ENCODE results near the gene MAPKAPK2.

Gene MAPKAPK2

DNA sequence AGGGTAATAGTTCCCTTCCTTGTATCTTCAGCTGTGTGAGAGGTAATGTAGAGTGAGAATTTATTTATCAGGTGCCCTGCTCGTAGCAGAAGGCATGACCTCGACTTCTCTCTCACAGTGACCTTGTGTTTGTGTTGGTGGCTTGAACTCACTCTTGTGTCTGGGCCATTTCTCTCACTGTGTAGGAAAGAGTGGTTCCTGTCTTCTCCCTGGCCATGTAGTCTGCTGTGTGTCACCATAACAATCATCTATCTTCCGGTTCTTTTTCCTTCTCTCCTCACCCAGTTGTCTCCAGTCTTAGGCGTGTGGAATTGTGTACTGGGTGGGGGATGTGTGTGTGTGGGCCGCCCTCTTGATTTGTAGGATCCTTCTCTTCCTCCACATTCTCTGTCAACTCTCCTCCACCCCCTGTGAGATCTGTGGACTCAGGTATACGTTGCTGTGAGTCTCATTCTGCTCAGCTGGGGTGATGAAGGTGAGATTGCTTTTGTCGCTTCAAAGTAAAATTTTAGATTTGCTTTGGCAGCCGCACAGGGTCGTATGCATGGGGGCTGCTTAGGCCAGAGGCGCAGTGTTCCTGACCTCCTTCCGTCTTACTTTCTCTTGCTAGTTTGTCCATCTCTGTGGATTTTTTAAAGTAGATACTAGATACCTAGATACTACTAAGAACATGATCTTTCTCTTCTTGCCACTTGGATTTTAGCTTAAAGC is 31.6 kb downstream of the MAPKAPK2 start:
- Histone ChIP-seq H3K27ac (ENCODE audit: low read length) (no peak overlapping the region), H3K4me3 (ENCODE audit: low read length) (no peak overlapping the region), H3K4me1 (ENCODE audit: control insufficient read depth, low read depth, low read length) (no peaks in the 10 kb centered on the region), H3K27me3 (ENCODE audit: control insufficient read depth, insufficient read depth, low read length) (no peaks in the 10 kb centered on the region), H3K9ac (ENCODE audit: low read length) (no peak overlapping the region), H3K36me3 (ENCODE audit: control insufficient read depth, low read depth, low read length) (no peaks in the 10 kb centered on the region), H3K9me3 (ENCODE audit: control insufficient read depth, low read depth, low read length) (no peaks in the 10 kb centered on the region)

DNA sequence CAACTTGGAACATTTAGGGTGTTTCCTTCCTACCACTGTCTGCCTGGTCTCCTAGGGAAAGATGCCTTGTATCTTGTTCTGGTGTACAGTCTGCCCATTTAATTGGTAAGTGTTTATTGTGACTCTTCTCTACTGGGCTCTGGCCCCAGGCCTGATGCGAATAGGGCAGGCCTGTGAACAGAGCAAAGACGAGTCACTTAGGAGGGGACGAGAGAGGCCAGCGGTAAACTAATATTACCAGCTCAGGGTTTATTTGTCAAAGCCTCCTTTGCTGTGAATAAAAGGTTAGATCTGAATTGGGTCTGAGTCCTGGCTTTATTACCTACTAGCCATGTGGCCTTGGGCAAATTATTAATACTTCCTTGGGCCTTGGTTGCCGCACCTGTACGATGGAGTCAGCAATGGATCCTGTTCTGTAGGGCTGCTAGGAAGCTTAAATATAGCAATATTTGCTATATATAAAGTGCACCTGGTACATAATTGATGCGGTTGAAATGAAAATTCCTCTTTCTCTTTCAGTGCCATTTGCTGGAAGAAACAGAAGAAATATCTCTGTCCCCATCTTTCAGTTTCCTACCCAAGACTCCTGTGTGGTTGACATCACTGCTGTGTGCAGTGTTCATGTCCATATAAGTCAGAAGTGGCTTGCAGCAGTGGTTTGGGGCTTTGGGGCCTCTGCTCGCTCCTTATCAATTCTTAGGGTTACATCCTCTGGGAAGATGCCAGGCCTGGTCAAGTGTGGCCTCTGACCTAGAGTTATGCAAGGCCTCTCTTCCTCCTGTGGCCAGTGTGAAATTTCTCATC is 32.4 kb downstream of the MAPKAPK2 start:
- no peaks in the 10 kb centered on the region for H3K36me3 ChIP-seq (ENCODE audit: control insufficient read depth, low read depth, low read length)
- H3K9me3 ChIP-seq (ENCODE audit: control insufficient read depth, low read depth, low read length): no peaks in the 10 kb centered on the region
- no peak overlapping the region for H3K27ac ChIP-seq (ENCODE audit: low read length)
- no peak overlapping the region for H3K9ac ChIP-seq (ENCODE audit: low read length)
- no peaks in the 10 kb centered on the region for H3K27me3 ChIP-seq (ENCODE audit: control insufficient read depth, insufficient read depth, low read length)
- H3K4me3 ChIP-seq (ENCODE audit: low read length): no peak overlapping the region
- H3K4me1 ChIP-seq (ENCODE audit: control insufficient read depth, low read depth, low read length): no peaks in the 10 kb centered on the region

DNA sequence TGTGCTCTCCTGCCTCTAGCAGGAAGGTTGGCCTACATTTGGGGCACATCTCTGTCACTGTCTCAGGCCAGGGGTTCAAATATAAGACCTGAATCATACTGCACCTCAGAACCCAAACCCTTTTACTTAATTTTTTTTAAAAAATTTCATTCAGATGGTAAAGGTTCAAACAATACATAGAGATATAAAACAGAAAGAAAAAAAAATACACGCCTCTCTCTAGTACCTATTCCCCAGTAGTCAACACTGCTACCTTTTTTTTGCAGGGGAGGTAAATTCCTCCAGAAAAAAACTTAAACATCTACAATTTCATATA is 32.9 kb downstream of the MAPKAPK2 start:
- Histone ChIP-seq H3K36me3 (ENCODE audit: control insufficient read depth, low read depth, low read length) (no peaks in the 10 kb centered on the region), H3K27ac (ENCODE audit: low read length) (no peak overlapping the region), H3K9ac (ENCODE audit: low read length) (no peak overlapping the region), H3K4me1 (ENCODE audit: control insufficient read depth, low read depth, low read length) (no peaks in the 10 kb centered on the region), H3K9me3 (ENCODE audit: control insufficient read depth, low read depth, low read length) (no peaks in the 10 kb centered on the region), H3K27me3 (ENCODE audit: control insufficient read depth, insufficient read depth, low read length) (no peaks in the 10 kb centered on the region), H3K4me3 (ENCODE audit: low read length) (no peak overlapping the region)

DNA sequence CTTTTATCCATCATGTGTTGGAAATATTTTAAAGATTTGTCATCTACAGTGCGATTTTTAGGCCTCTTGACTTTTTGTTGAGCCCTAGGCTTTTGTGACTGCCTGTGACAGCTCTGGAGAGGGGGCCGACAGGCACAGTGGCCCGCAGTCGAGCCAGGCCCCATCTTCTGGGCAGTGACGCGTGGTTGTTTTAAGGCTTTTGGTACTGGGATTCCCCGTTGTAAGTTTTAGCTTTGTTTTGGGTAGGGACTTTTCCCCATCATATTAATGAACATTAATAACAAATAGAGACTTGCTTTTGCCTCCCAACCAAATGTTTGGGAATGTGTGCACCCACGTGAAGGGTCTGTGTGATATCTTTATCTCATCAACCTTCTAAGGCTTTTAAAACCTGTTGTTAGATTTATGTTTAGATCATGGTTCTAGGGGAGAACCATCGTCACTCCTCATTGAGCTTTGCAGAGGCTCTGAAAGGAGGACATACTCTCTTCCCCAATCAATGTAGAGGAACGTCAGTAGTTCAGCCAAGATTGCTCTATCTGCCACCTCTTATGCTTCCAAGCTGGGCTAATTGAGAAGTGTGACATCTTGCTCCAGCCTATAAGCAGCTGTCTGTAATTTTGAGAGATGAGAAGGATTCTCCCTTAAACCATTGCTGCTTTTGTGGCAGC is 34.6 kb downstream of the MAPKAPK2 start:
- Histone ChIP-seq H3K9me3 (ENCODE audit: control insufficient read depth, low read depth, low read length) (no peaks in the 10 kb centered on the region), H3K27me3 (ENCODE audit: control insufficient read depth, insufficient read depth, low read length) (no peaks in the 10 kb centered on the region), H3K36me3 (ENCODE audit: control insufficient read depth, low read depth, low read length) (no peaks in the 10 kb centered on the region), H3K4me1 (ENCODE audit: control insufficient read depth, low read depth, low read length) (peaks cover 9% of the 10 kb centered on the region), H3K9ac (ENCODE audit: low read length) (no peak overlapping the region), H3K4me3 (ENCODE audit: low read length) (no peak overlapping the region), H3K27ac (ENCODE audit: low read length) (no peak overlapping the region)

DNA sequence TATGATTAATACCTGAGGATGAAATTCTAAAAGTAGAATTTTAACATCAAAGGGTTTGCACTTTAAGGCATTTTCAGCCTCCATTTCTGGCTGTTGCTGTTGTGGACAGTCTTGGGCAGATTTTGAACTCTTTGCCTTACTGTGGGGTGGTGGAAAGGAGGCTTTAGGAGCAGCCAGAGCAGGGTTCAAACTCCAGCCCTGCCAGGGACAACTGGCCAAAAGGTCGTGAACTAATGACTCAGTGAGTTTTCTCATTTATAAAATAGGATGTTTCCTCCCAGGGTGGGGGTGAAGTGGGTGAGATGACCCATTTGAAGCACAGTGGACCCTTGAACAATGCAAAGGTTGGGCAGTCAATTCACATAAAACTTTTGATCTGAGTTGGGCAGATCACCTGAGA is 36.7 kb downstream of the MAPKAPK2 start:
- H3K27ac ChIP-seq (ENCODE audit: low read length): no peak overlapping the region
- no peaks in the 10 kb centered on the region for H3K36me3 ChIP-seq (ENCODE audit: control insufficient read depth, low read depth, low read length)
- H3K4me3 ChIP-seq (ENCODE audit: low read length): no peak overlapping the region
- H3K27me3 ChIP-seq (ENCODE audit: control insufficient read depth, insufficient read depth, low read length): no peaks in the 10 kb centered on the region
- peaks cover 9% of the 10 kb centered on the region for H3K4me1 ChIP-seq (ENCODE audit: control insufficient read depth, low read depth, low read length)
- H3K9ac ChIP-seq (ENCODE audit: low read length): no peak overlapping the region
- H3K9me3 ChIP-seq (ENCODE audit: control insufficient read depth, low read depth, low read length): no peaks in the 10 kb centered on the region

DNA sequence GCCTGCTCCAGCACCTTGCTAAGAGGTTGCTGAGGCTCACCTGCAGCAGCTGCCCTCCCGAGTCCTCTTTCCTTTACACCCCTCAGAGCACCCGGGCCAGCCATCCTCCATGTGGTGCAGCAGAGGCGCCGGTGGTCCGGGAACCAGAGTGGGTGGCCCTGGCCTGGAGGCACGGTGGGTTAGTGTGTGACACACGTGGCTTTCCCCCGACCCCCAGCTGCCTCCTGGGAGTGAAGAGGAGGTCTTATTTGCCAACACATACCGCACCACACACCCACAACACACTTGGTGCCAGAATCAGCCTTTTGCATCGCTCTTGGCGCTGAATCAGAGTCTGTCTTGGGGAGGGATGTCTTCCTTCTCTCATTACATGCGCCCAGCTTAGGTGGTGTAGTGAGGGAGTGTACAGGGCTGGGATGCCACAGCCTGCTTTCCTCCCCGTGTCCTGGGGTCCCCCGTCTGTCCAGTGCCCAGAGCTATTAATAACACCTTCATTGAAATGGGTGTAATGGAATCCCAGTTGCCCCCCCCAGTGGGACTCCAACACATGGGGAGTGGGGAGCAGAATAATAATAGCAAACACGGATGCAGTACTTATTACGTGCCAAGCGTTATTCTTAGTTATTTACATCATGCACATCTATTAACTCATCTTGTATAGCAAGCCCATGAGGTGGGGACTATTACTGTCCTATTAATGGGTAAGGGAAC is 38.2 kb downstream of the MAPKAPK2 start:
- H3K4me1 ChIP-seq (ENCODE audit: control insufficient read depth, low read depth, low read length): peaks cover 9% of the 10 kb centered on the region
- no peaks in the 10 kb centered on the region for H3K36me3 ChIP-seq (ENCODE audit: control insufficient read depth, low read depth, low read length)
- H3K9ac ChIP-seq (ENCODE audit: low read length): no peak overlapping the region
- H3K4me3 ChIP-seq (ENCODE audit: low read length): no peak overlapping the region
- H3K27ac ChIP-seq (ENCODE audit: low read length): no peak overlapping the region
- no peaks in the 10 kb centered on the region for H3K27me3 ChIP-seq (ENCODE audit: control insufficient read depth, insufficient read depth, low read length)
- H3K9me3 ChIP-seq (ENCODE audit: control insufficient read depth, low read depth, low read length): no peaks in the 10 kb centered on the region

DNA sequence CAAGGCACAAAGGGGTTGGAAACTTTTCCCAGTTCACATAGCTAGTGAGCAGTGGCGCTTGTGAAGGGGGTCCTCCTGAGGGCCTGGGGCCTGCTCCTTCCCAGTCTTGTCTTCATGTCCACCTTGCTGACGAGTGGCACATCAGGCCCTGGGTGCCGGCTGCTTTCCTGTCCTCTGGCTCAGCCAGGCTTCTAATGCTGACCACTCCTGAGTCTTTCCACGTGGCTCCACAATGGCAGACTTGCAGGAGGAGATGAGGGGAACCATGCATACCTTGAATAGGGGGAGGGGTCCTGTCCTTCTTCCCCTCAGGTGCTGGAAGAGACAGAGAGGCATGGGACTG is 38.7 kb downstream of the MAPKAPK2 start:
- H3K27ac ChIP-seq (ENCODE audit: low read length): no peak overlapping the region

DNA sequence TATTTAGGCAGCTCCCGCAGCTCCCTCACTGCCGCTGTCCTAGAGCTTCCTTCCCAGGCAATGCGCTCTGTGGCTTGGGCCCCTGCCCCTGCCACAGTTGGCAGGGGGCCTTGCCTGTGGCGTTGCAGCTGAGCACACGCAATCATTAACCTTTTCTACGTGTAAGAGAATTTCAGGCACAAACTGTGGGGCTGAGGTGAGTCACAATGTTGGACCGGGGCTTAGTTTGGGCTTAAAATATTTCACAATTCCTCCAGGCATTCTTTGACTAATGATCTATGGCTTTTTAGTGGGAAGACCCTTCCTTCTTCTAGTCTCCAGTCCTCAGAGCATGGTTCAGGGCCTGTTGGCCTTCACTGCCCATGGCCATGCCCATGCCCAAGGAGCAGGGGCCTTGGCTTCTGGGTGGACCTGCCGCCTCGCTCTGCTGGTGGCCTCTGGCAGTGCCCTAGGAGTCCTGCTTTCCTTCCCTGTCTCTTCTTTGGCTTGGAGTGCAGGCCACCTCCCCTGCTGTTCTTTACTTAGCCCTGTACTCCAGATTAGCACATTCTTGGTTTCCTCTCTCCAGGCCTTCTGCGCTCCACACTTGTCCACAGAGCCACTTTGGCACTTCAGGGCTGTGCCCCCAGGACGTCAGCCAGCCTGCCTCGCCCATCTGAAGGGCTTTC is 39.2 kb downstream of the MAPKAPK2 start:
- Histone ChIP-seq H3K4me3 (ENCODE audit: low read length) (no peak overlapping the region), H3K9me3 (ENCODE audit: control insufficient read depth, low read depth, low read length) (no peaks in the 10 kb centered on the region), H3K27me3 (ENCODE audit: control insufficient read depth, insufficient read depth, low read length) (no peaks in the 10 kb centered on the region), H3K27ac (ENCODE audit: low read length) (no peak overlapping the region), H3K36me3 (ENCODE audit: control insufficient read depth, low read depth, low read length) (no peaks in the 10 kb centered on the region), H3K4me1 (ENCODE audit: control insufficient read depth, low read depth, low read length) (peaks cover 9% of the 10 kb centered on the region), H3K9ac (ENCODE audit: low read length) (no peak overlapping the region)

More for the DNA sequence above, 38.7 kb downstream of the MAPKAPK2 start:
- H3K36me3 ChIP-seq (ENCODE audit: control insufficient read depth, low read depth, low read length): no peaks in the 10 kb centered on the region
- H3K9me3 ChIP-seq (ENCODE audit: control insufficient read depth, low read depth, low read length): no peaks in the 10 kb centered on the region
- H3K4me3 ChIP-seq (ENCODE audit: low read length): no peak overlapping the region
- H3K27me3 ChIP-seq (ENCODE audit: control insufficient read depth, insufficient read depth, low read length): no peaks in the 10 kb centered on the region
- peaks cover 9% of the 10 kb centered on the region for H3K4me1 ChIP-seq (ENCODE audit: control insufficient read depth, low read depth, low read length)
- no peak overlapping the region for H3K9ac ChIP-seq (ENCODE audit: low read length)

DNA sequence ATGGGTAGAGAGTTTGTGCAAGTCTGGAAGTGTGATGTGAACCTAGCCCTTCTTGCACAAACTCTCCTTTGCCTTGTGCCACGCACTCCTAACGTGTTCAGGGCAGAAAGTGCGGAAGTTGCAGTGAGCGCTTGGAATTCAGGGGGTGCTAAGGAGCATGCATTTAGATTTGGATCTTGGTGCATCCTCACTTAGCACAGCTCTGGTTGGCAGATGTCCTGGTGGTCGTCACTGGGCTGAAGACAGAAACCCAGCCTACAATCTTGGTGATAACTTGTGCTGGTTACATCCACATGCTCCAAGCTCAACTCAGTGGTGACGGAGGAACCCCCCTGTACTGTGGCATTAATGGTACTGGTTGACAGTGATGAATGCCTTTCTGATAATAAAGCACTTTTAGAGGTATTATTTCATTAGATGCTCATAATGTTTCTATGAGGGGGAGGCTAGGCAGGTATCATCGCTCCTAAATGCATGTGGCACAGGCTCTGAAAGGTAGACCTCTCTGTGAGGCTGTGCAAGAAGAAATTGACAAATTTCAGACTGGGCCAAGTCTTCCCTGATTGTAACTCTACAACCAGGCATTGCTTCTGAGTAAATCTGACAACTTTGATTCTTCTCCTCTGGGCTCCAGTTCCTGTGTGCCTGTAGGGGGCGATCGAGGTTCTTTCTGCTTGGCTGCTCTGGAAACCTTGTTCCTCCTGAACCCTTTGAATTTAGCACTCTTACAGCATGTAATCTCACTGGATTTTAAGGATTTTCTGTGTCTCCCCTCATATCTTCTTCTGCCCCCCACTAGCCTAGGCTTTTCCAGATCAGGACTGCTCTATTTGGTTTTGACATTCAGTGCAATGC is 40.6 kb downstream of the MAPKAPK2 start:
- H3K36me3 ChIP-seq (ENCODE audit: control insufficient read depth, low read depth, low read length): peaks cover 9% of the 10 kb centered on the region
- no peaks in the 10 kb centered on the region for H3K27me3 ChIP-seq (ENCODE audit: control insufficient read depth, insufficient read depth, low read length)
- no peak overlapping the region for H3K4me3 ChIP-seq (ENCODE audit: low read length)
- peaks cover 9% of the 10 kb centered on the region for H3K4me1 ChIP-seq (ENCODE audit: control insufficient read depth, low read depth, low read length)
- no peak overlapping the region for H3K27ac ChIP-seq (ENCODE audit: low read length)
- H3K9ac ChIP-seq (ENCODE audit: low read length): no peak overlapping the region
- H3K9me3 ChIP-seq (ENCODE audit: control insufficient read depth, low read depth, low read length): no peaks in the 10 kb centered on the region

DNA sequence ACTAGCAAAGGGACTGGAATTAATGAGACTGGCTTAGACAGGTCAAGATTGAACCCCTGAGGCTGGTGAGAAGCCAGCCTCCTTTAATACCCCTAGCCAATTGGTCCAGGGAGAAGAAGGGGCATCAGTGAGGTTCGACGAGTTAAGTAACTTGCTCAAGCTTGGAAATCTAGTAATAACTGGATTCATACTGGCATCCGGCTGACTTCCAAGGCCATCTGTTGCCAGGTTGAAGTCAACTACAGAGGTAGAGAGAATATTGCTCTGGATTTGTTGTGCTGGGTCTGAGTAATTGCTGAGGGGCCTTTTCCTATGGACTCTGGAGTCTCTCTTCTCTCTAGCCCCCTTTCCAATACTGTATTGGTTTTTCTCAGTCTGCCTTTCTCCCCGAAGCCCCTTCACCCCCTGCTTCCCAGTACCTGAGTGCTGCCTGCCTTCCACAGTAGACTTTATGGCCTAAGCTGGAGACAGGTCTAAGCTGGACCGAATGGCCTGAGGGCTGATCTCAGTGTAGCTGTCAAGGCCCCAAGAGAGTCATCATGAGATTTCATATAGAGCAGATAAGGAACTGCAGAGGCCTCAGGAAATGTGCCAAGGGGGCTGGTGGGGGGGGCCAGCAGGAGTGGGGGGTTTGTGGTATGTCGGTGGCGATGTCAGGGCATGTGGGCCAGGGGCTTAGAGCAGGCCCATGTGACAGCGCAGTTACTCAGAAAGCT is 43.4 kb downstream of the MAPKAPK2 start:
- Histone ChIP-seq H3K9me3 (ENCODE audit: control insufficient read depth, low read depth, low read length) (no peaks in the 10 kb centered on the region), H3K36me3 (ENCODE audit: control insufficient read depth, low read depth, low read length) (peaks cover 22% of the 10 kb centered on the region), H3K9ac (ENCODE audit: low read length) (no peak overlapping the region), H3K27me3 (ENCODE audit: control insufficient read depth, insufficient read depth, low read length) (no peaks in the 10 kb centered on the region), H3K4me3 (ENCODE audit: low read length) (no peak overlapping the region), H3K27ac (ENCODE audit: low read length) (no peak overlapping the region), H3K4me1 (ENCODE audit: control insufficient read depth, low read depth, low read length) (peaks cover 9% of the 10 kb centered on the region)

Data from iPS-18a (cell line).